Measurements from ENCODE around the gene ZNF385A.

Gene ZNF385A

GRCh38 chr12:54423816-54424150 lies 39.2 kb upstream of the ZNF385A start:
- H3K36me3 ChIP-seq (ENCODE audit: insufficient read depth, low read length) = no peaks in the 10 kb centered on the region
- H3K27ac ChIP-seq (ENCODE audit: low read depth, low read length) = no peak overlapping the region

GRCh38 chr12:54421879-54422250 lies 37.3 kb upstream of the ZNF385A start:
- Histone ChIP-seq H3K9ac (ENCODE audit: low read length) (no peak overlapping the region), H3K9me3 (ENCODE audit: low read length) (no peaks in the 10 kb centered on the region), H3K27me3 (ENCODE audit: control insufficient read depth in 1 of 2, insufficient read depth in 2 of 2, low read length in 2 of 2) (no peaks in the 10 kb centered on the region), H3K36me3 (ENCODE audit: insufficient read depth, low read length) (no peaks in the 10 kb centered on the region), H3K4me1 (ENCODE audit: insufficient read depth, low read length) (peaks cover 65% of the 10 kb centered on the region), H3K27ac (ENCODE audit: low read depth, low read length) (peak overlapping the region; percentile 86), H3K4me3 (ENCODE audit: low read depth in 1 of 2, low read length in 2 of 2) (peak overlapping the region in 1 of 2 donors; percentile 28)

More at GRCh38 chr12:54423816-54424150, 39.2 kb upstream of the ZNF385A start:
- no peak overlapping the region for H3K4me3 ChIP-seq (ENCODE audit: low read depth in 1 of 2, low read length in 2 of 2)
- H3K9ac ChIP-seq (ENCODE audit: low read length) = no peak overlapping the region
- H3K4me1 ChIP-seq (ENCODE audit: insufficient read depth, low read length) = peaks cover 80% of the 10 kb centered on the region
- H3K9me3 ChIP-seq (ENCODE audit: low read length) = no peaks in the 10 kb centered on the region
- no peaks in the 10 kb centered on the region for H3K27me3 ChIP-seq (ENCODE audit: control insufficient read depth in 1 of 2, insufficient read depth in 2 of 2, low read length in 2 of 2)

GRCh38 chr12:54421175-54421878 lies 36.8 kb upstream of the ZNF385A start:
- Histone ChIP-seq H3K9me3 (ENCODE audit: low read length) (no peaks in the 10 kb centered on the region), H3K27me3 (ENCODE audit: control insufficient read depth in 1 of 2, insufficient read depth in 2 of 2, low read length in 2 of 2) (no peaks in the 10 kb centered on the region), H3K36me3 (ENCODE audit: insufficient read depth, low read length) (no peaks in the 10 kb centered on the region), H3K9ac (ENCODE audit: low read length) (peak overlapping the region; percentile 2), H3K27ac (ENCODE audit: low read depth, low read length) (peak overlapping the region; percentile 99), H3K4me1 (ENCODE audit: insufficient read depth, low read length) (peaks cover 67% of the 10 kb centered on the region), H3K4me3 (ENCODE audit: low read depth in 1 of 2, low read length in 2 of 2) (peak overlapping the region in 1 of 2 donors; percentile 28)

GRCh38 chr12:54420766-54421144 lies 36.2 kb upstream of the ZNF385A start:
- no peaks in the 10 kb centered on the region for H3K27me3 ChIP-seq (ENCODE audit: control insufficient read depth in 1 of 2, insufficient read depth in 2 of 2, low read length in 2 of 2)
- H3K36me3 ChIP-seq (ENCODE audit: insufficient read depth, low read length) = no peaks in the 10 kb centered on the region
- peak overlapping the region; percentile 99 for H3K27ac ChIP-seq (ENCODE audit: low read depth, low read length)
- peak overlapping the region; percentile 99 for H3K9ac ChIP-seq (ENCODE audit: low read length)
- H3K4me1 ChIP-seq (ENCODE audit: insufficient read depth, low read length) = peaks cover 67% of the 10 kb centered on the region
- H3K9me3 ChIP-seq (ENCODE audit: low read length) = no peaks in the 10 kb centered on the region
- peak overlapping the region in 1 of 2 donors; percentile 99 for H3K4me3 ChIP-seq (ENCODE audit: low read depth in 1 of 2, low read length in 2 of 2)

GRCh38 chr12:54419088-54419887 lies 34.8 kb upstream of the ZNF385A start, which contains the start of gene ITGA5:
ITGA5 (minus strand) TSS chr12:54419266; CDS start chr12:54419198, 68 bp downstream.
- peak within 1 kb of the TSS; percentile 99 for H3K9ac ChIP-seq (ENCODE audit: low read length)
- peak within 1 kb of the TSS; percentile 58 to 99 for H3K4me3 ChIP-seq (ENCODE audit: low read depth in 1 of 2, low read length in 2 of 2)
- no peaks in the 10 kb centered on the region for H3K9me3 ChIP-seq (ENCODE audit: low read length)
- peak within 1 kb of the TSS; percentile 99 for H3K27ac ChIP-seq (ENCODE audit: low read depth, low read length)
- H3K27me3 ChIP-seq (ENCODE audit: control insufficient read depth in 1 of 2, insufficient read depth in 2 of 2, low read length in 2 of 2) = no peaks in the 10 kb centered on the region
- peaks cover 62% of the 10 kb centered on the region for H3K4me1 ChIP-seq (ENCODE audit: insufficient read depth, low read length)
- H3K36me3 ChIP-seq (ENCODE audit: insufficient read depth, low read length) = peaks cover 5% of the 10 kb centered on the region

GRCh38 chr12:54418441-54419087 lies 34.0 kb upstream of the ZNF385A start:
- Histone ChIP-seq H3K4me3 (ENCODE audit: low read depth in 1 of 2, low read length in 2 of 2) (peak overlapping the region; percentile 58 to 99), H3K27me3 (ENCODE audit: control insufficient read depth in 1 of 2, insufficient read depth in 2 of 2, low read length in 2 of 2) (no peaks in the 10 kb centered on the region), H3K36me3 (ENCODE audit: insufficient read depth, low read length) (peaks cover 9% of the 10 kb centered on the region), H3K9ac (ENCODE audit: low read length) (peak overlapping the region; percentile 99), H3K9me3 (ENCODE audit: low read length) (no peaks in the 10 kb centered on the region), H3K4me1 (ENCODE audit: insufficient read depth, low read length) (peaks cover 67% of the 10 kb centered on the region), H3K27ac (ENCODE audit: low read depth, low read length) (peak overlapping the region; percentile 99)

GRCh38 chr12:54417712-54418440 lies 33.3 kb upstream of the ZNF385A start:
- peak overlapping the region; percentile 99 for H3K9ac ChIP-seq (ENCODE audit: low read length)
- H3K27ac ChIP-seq (ENCODE audit: low read depth, low read length) = peak overlapping the region; percentile 99
- peaks cover 12% of the 10 kb centered on the region for H3K36me3 ChIP-seq (ENCODE audit: insufficient read depth, low read length)
- no peaks in the 10 kb centered on the region for H3K27me3 ChIP-seq (ENCODE audit: control insufficient read depth in 1 of 2, insufficient read depth in 2 of 2, low read length in 2 of 2)
- H3K4me1 ChIP-seq (ENCODE audit: insufficient read depth, low read length) = peaks cover 72% of the 10 kb centered on the region
- peak overlapping the region; percentile 58 to 99 for H3K4me3 ChIP-seq (ENCODE audit: low read depth in 1 of 2, low read length in 2 of 2)
- H3K9me3 ChIP-seq (ENCODE audit: low read length) = no peaks in the 10 kb centered on the region

GRCh38 chr12:54416687-54417603 lies 32.4 kb upstream of the ZNF385A start:
- Histone ChIP-seq H3K9ac (ENCODE audit: low read length) (peak overlapping the region; percentile 99), H3K36me3 (ENCODE audit: insufficient read depth, low read length) (peaks cover 19% of the 10 kb centered on the region), H3K27me3 (ENCODE audit: control insufficient read depth in 1 of 2, insufficient read depth in 2 of 2, low read length in 2 of 2) (no peaks in the 10 kb centered on the region), H3K4me1 (ENCODE audit: insufficient read depth, low read length) (peaks cover 72% of the 10 kb centered on the region), H3K9me3 (ENCODE audit: low read length) (no peaks in the 10 kb centered on the region), H3K4me3 (ENCODE audit: low read depth in 1 of 2, low read length in 2 of 2) (peak overlapping the region; percentile 58 to 99), H3K27ac (ENCODE audit: low read depth, low read length) (peak overlapping the region; percentile 99)

- H3K36me3 ChIP-seq (ENCODE audit: insufficient read depth, low read length) = peaks cover 31% of the 10 kb centered on the region
- H3K9ac ChIP-seq (ENCODE audit: low read length) = peak overlapping the region; percentile 99
- peaks cover 72% of the 10 kb centered on the region for H3K4me1 ChIP-seq (ENCODE audit: insufficient read depth, low read length)
- H3K9me3 ChIP-seq (ENCODE audit: low read length) = no peaks in the 10 kb centered on the region
- no peaks in the 10 kb centered on the region for H3K27me3 ChIP-seq (ENCODE audit: control insufficient read depth in 1 of 2, insufficient read depth in 2 of 2, low read length in 2 of 2)
- peak overlapping the region in 1 of 2 donors; percentile 99 for H3K4me3 ChIP-seq (ENCODE audit: low read depth in 1 of 2, low read length in 2 of 2)
- peak overlapping the region; percentile 37 for H3K27ac ChIP-seq (ENCODE audit: low read depth, low read length)
Observed at GRCh38 chr12:54415221-54415929, 30.8 kb upstream of the ZNF385A start.

Data from muscle layer of colon (tissue), 2 donors.